IMR-90 (cell line): ENCODE data around the gene RANBP3.

Source experiments
- CTCF ChIP-seq: conservative IDR thresholded peaks from 2 replicates; pipeline ENCODE4 v1.5.1; 2012; ENCODE audit warnings: mild to moderate bottlenecking, low read depth, low read length, improper control_type of control experiment
- ELK1 ChIP-seq: fragments of 150-350 bp; IDR thresholded peaks from 2 replicates; pipeline ENCODE4 v1.6.1; 2016; ENCODE audit warnings: low read depth, mild to moderate bottlenecking, low read length, moderate library complexity, borderline replicate concordance
- MAFK ChIP-seq: IDR thresholded peaks from 2 replicates; pipeline ENCODE4 v1.6.1; 2012; ENCODE audit warnings: low read depth, low read length, improper control_type of control experiment
- POLR2A ChIP-seq: IDR thresholded peaks from 2 replicates; pipeline ENCODE4 v1.6.1; 2012; ENCODE audit warnings: mild to moderate bottlenecking, low read depth, low read length
- RAD21 ChIP-seq: IDR thresholded peaks from 2 replicates; pipeline ENCODE4 v1.6.1; 2012; ENCODE audit warnings: low read length, improper control_type of control experiment
- RCOR1 ChIP-seq: IDR thresholded peaks from 2 replicates; pipeline ENCODE4 v1.6.1; 2012; ENCODE audit warnings: mild to moderate bottlenecking, low read length, improper control_type of control experiment; ENCODE audit not compliant: insufficient replicate concordance
- SMC3 ChIP-seq: fragments of 150-350 bp; IDR thresholded peaks from 2 replicates; pipeline ENCODE4 v1.6.1; 2016; ENCODE audit warnings: low read depth, mild to moderate bottlenecking, antibody characterized with exemption, low read length, moderate library complexity

- TF ChIP-seq POLR2A = no peak
- TF ChIP-seq ELK1 = no peak
- no peak for TF ChIP-seq CTCF
- no peak for TF ChIP-seq SMC3
- peak; percentile 72 for TF ChIP-seq MAFK
- TF ChIP-seq RCOR1 = no peak
- TF ChIP-seq RAD21 = no peak
Observed at GRCh38 chr19:5953680-5954213, 24.2 kb downstream of the RANBP3 start.
